Activated CD8-positive, alpha-beta T cell treated with anti-CD3 and anti-CD28 coated beads, Interleukin-2, amount 10 ng/mL, durations not matched to agents 7 days and 5 days (primary cell): ENCODE data around the gene LACC1. TPM values are rescaled to one million over a fixed set of nuclear protein-coding genes. Genes with fewer than 3 reads are reported as not detected.

Experiments
- ATAC-seq: fragments of 150-1000 bp; cut with Tn5 transposase; one replicate; pipeline ENCODE4 v1.10.0; 2021; ENCODE audit warnings: moderate library complexity
- CTCF ChIA-PET: fragments of 350-600 bp; sonication (Branson Sonifier 250); formaldehyde crosslinking; loops from one replicate; lab custom pipeline; 2021; ENCODE audit warnings: antibody characterized with exemption; lab: Charles Lee
- POLR2A ChIA-PET: fragments of 350-600 bp; sonication (Branson Sonifier 250); formaldehyde crosslinking; loops from one replicate; lab custom pipeline; 2021; ENCODE audit warnings: antibody characterized with exemption; lab: Charles Lee
- DNase-seq: peaks from one replicate; pipeline ENCODE4 v3.0.0-alpha.2; 2020
- H3K27ac Mint-ChIP-seq: one replicate; pipeline ENCODE4 v1.8.0; 2021; ENCODE audit warnings: mild to moderate bottlenecking, mixed read lengths
- H3K27me3 Mint-ChIP-seq: one replicate; pipeline ENCODE4 v1.8.0; 2021; ENCODE audit warnings: low read depth, mixed read lengths
- H3K36me3 Mint-ChIP-seq: one replicate; pipeline ENCODE4 v1.8.0; 2021; ENCODE audit warnings: low read depth, mixed read lengths
- H3K4me1 Mint-ChIP-seq: one replicate; pipeline ENCODE4 v1.8.0; 2021; ENCODE audit warnings: low read depth, mixed read lengths
- H3K4me3 Mint-ChIP-seq: one replicate; pipeline ENCODE4 v1.8.0; 2021; ENCODE audit warnings: mild to moderate bottlenecking, mixed read lengths
- H3K9me3 Mint-ChIP-seq: one replicate; pipeline ENCODE4 v1.8.0; 2022; ENCODE audit warnings: mixed read lengths; ENCODE audit not compliant: insufficient read depth
- total RNA-seq, 2 experiments: library from RNA; stranded (reverse); gene quantifications; one replicate each; pipeline ENCODE4 v1.2.3, GENCODE V29; 2021

LACC1 gene
- total RNA-seq, 2 experiments from 2014 or later, result 1.1 to 1.4 TPM

DNA sequence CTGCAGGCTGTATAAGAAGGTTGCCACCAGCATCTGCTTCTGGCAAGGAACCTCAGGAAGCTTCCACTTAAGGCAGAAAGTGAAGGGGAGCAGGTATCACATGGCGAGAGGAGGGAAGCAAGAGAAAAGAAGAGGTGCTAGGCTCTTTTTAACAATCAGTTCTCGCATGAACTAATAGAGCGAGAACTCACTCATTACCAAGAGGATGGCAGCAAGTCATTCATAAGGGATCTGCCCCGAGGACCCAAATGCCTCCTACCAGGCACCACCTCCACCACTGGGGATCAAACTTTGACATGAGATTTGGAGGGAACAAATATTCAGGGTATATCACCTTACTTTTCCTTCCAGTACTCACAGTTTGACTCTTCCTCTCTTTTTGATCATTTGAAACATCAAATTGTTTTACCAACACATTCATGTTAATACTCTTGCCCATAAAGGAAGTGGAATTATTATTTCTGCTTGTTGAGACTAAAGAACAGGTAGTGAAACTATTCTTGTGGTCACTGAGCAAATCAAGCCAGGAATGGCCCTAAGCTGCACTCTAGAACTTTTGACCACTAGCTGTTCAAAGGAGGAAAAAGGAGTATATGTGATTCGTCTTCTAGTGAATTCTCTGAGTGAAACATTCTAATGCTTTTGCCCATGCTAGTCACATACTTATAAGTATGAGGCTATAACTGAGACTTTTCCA is 45.0 kb downstream of the LACC1 start:
- DNase-seq (no peak), ATAC-seq (no peak)
- Mint-ChIP-seq H3K27me3 (peaks cover 10% of the 10 kb centered on the region), H3K27ac (no peak overlapping the region), H3K4me3 (no peak overlapping the region), H3K9me3 (no peaks in the 10 kb centered on the region), H3K36me3 (no peaks in the 10 kb centered on the region), H3K4me1 (no peaks in the 10 kb centered on the region)
- ChIA-PET POLR2A (interaction anchor here (0.6 kb wide), 1 partner anchor 627 kb away, joined by 4 read pairs; no protein-coding TSS in a partner anchor), CTCF (interaction anchor here (2.4 kb wide), 1 partner anchor 16 kb away, joined by 7 read pairs; no protein-coding TSS in a partner anchor)

DNA sequence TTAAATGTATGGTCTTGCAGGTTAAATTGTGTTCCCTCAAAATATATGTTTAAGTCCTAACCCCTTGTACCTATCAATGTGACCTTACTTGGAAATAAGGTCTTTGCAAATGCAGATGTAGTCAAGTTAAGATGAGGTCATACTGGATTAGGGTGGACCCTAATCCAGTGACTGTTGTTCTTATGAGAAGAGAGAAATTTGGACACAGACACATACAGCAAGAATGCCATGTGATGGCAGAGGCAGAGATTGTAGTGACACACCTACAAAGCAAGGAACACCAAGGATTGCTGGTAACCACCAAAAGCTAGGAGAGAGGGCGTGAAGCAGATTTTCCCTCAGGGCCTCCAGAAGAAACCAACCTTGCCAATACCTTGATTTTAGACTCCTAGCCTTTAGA is 50.2 kb downstream of the LACC1 start:
- no peaks in the 10 kb centered on the region for H3K9me3 Mint-ChIP-seq
- ATAC-seq (no peak), DNase-seq (no peak)
- POLR2A ChIA-PET, result no interaction called here
- no peaks in the 10 kb centered on the region for H3K36me3 Mint-ChIP-seq
- no peak overlapping the region for H3K4me3 Mint-ChIP-seq
- peaks cover 9% of the 10 kb centered on the region for H3K27me3 Mint-ChIP-seq
- CTCF ChIA-PET, result interaction anchor here (0.6 kb wide), 1 partner anchor 10 kb away, joined by 3 read pairs; no protein-coding TSS in a partner anchor
- no peak overlapping the region for H3K27ac Mint-ChIP-seq
- no peaks in the 10 kb centered on the region for H3K4me1 Mint-ChIP-seq

DNA sequence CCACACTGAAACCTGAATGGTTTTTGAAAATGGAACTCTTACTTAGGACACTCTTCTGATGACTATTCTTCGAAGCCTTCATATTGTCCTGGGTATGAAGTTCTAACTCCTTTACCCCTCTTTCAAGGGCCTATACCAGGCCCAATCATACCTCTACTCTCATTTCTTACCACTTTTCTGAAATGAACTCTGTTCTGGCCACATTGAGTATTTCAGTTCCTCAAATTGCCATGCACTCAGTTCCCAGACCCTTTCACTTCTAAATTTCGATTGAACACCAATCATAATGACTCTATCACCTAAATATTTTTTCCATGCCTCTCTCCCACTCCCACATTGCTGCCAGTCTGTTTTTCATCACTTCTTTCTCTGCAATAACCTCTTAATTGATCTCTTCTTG is 53.7 kb downstream of the LACC1 start:
- DNase-seq, result no peak
- POLR2A ChIA-PET, result no interaction called here

DNA sequence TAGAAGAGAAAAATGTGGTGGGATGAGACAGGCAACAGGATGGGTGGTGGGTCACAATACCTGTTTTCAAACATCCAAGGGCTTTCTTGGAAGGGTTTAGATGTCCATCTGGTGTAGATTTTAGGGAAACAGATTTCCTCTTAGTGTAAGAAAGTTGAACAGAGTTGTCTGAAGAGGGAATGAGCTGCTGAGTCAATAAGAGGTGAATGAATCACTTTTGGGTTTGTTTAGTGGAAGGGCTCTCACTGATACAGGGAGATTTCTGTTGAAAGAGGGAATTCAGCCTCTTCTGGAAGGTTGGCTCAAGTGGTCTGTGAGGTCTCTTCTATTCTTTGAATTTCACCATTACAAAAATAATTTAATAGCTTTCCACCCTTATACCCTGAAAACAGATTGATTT is 54.6 kb downstream of the LACC1 start:
- no peaks in the 10 kb centered on the region for H3K36me3 Mint-ChIP-seq
- no peaks in the 10 kb centered on the region for H3K9me3 Mint-ChIP-seq
- no peak overlapping the region for H3K4me3 Mint-ChIP-seq
- no peak for ATAC-seq
- H3K4me1 Mint-ChIP-seq, result no peaks in the 10 kb centered on the region
- DNase-seq, result no peak
- POLR2A ChIA-PET, result no interaction called here
- H3K27me3 Mint-ChIP-seq, result peaks cover 9% of the 10 kb centered on the region
- no peak overlapping the region for H3K27ac Mint-ChIP-seq
- CTCF ChIA-PET, result no interaction called here

More for the DNA sequence above, 53.7 kb downstream of the LACC1 start:
- Mint-ChIP-seq H3K27ac (no peak overlapping the region), H3K9me3 (no peaks in the 10 kb centered on the region), H3K36me3 (no peaks in the 10 kb centered on the region), H3K4me3 (no peak overlapping the region), H3K27me3 (peaks cover 9% of the 10 kb centered on the region), H3K4me1 (no peaks in the 10 kb centered on the region)
- CTCF ChIA-PET, result no interaction called here
- no peak for ATAC-seq

DNA sequence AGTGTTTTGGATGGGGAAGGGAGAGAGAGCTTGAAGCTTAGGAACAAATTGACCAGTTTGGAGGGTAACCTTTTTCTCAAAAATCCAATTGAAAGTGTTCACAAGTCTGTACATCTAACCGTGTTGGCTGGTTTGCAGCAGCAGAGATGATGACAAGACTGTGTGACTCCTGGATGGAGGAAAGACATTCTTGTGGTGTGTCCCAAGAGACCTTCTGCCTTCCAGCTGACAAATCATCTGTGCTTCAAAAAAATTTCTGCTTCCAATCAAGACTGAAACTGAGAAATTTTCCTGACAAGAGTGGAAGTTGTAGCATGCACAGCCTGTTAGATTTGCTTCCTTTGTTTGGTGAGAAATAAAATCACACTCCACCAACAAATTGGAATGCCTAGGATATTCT is 56.2 kb downstream of the LACC1 start:
- CTCF ChIA-PET, result no interaction called here
- Mint-ChIP-seq H3K27me3 (peaks cover 8% of the 10 kb centered on the region), H3K36me3 (no peaks in the 10 kb centered on the region), H3K4me3 (no peak overlapping the region), H3K4me1 (no peaks in the 10 kb centered on the region), H3K9me3 (no peaks in the 10 kb centered on the region), H3K27ac (no peak overlapping the region)
- POLR2A ChIA-PET, result no interaction called here
- DNase-seq (no peak), ATAC-seq (no peak)

DNA sequence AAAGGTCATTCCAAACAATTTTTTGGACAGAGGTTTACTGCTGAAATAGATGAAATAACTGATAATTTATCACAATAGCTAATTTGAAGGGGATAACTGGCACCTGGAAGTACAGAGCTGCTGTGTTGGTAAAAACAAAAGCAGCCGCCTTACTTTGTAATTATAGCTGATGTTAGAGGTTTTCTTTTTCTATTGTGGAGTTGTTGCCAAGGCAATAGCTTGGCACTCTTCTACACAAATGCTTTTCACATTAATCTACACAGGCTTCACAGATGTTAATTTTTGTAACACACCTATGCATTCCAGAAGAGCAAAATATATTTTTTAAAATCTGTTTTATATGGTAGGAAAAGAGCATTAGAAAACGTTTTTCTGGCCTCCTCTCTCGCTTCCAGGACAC is 56.9 kb downstream of the LACC1 start:
- ATAC-seq, result no peak
- no peaks in the 10 kb centered on the region for H3K4me1 Mint-ChIP-seq
- H3K4me3 Mint-ChIP-seq, result no peak overlapping the region
- POLR2A ChIA-PET, result no interaction called here
- peaks cover 8% of the 10 kb centered on the region for H3K27me3 Mint-ChIP-seq
- H3K27ac Mint-ChIP-seq, result no peak overlapping the region
- DNase-seq, result no peak
- no peaks in the 10 kb centered on the region for H3K36me3 Mint-ChIP-seq
- no peaks in the 10 kb centered on the region for H3K9me3 Mint-ChIP-seq
- CTCF ChIA-PET, result no interaction called here

DNA sequence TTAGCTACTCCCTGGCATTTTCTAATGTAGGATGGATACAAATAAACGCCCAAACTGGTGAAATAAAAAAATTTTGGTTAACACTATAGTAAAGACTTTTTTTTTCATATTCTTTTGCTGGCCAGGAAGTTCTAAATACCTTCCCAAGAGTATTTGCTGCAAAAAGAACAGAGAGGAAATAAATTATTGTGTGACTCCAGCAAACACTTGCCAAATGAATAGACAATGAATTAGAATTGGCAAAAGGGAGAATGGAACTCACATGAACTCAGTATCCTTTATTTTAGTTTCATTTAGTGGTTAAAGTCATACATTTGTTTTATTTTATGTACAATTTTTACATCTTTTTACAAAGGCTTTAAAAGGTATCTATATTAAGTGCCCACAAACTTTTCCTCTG is 58.1 kb downstream of the LACC1 start:
- ATAC-seq, result no peak
- H3K36me3 Mint-ChIP-seq, result no peaks in the 10 kb centered on the region
- CTCF ChIA-PET, result no interaction called here

DNA sequence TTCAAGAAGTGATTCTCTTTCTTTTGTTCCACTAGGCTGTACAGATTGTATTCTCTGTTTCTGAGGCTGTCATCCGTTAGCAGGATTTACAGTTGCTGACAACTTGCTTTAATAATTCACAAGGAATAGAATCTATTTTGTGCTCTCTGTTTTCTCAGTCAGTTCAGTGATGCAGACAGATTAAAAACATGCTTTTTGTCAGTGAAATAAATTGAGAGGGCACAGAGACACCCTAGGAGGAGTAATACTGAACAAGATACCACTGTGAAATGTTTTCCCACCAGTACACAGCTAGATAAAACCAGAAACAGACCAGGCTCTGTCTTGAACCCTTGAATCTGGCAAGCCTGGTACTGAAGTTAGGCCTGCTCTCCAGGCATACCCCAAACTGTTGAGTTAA is 58.7 kb downstream of the LACC1 start:
- no peaks in the 10 kb centered on the region for H3K9me3 Mint-ChIP-seq
- H3K27ac Mint-ChIP-seq, result no peak overlapping the region
- no peak overlapping the region for H3K4me3 Mint-ChIP-seq
- H3K27me3 Mint-ChIP-seq, result peaks cover 9% of the 10 kb centered on the region
- ChIA-PET CTCF (no interaction called here), POLR2A (no interaction called here)
- H3K4me1 Mint-ChIP-seq, result no peaks in the 10 kb centered on the region
- DNase-seq (no peak), ATAC-seq (no peak)
- H3K36me3 Mint-ChIP-seq, result no peaks in the 10 kb centered on the region

More for the DNA sequence above, 58.1 kb downstream of the LACC1 start:
- Mint-ChIP-seq H3K27ac (no peak overlapping the region), H3K27me3 (peaks cover 7% of the 10 kb centered on the region), H3K4me3 (no peak overlapping the region), H3K4me1 (no peaks in the 10 kb centered on the region), H3K9me3 (no peaks in the 10 kb centered on the region)
- no peak for DNase-seq
- POLR2A ChIA-PET, result no interaction called here

DNA sequence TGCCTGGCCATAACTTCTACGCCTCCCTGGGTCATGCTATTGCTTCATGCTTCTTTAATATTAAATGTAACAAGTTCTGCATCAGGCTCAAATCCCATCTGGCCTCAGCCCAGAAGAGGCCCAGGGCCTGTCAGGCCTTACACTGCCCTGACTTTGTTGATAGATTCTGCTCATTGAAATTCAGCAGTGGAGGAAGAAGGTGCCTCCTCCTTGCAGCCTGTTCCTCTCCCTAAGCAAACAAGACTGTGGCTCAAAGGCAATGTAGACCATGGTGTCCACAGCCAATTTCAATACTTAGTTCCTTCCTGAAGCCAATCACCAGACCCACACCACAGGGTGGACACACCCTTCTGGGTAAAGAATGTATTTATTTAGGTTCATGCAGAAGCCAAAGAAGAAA is 59.4 kb downstream of the LACC1 start:
- DNase-seq (no peak), ATAC-seq (no peak)
- no peaks in the 10 kb centered on the region for H3K4me1 Mint-ChIP-seq
- H3K4me3 Mint-ChIP-seq, result no peak overlapping the region
- ChIA-PET POLR2A (no interaction called here), CTCF (interaction anchor here (1.1 kb wide), 1 partner anchor 9 kb away, joined by 3 read pairs; no protein-coding TSS in a partner anchor)
- peaks cover 9% of the 10 kb centered on the region for H3K27me3 Mint-ChIP-seq
- H3K9me3 Mint-ChIP-seq, result no peaks in the 10 kb centered on the region
- no peaks in the 10 kb centered on the region for H3K36me3 Mint-ChIP-seq
- no peak overlapping the region for H3K27ac Mint-ChIP-seq

DNA sequence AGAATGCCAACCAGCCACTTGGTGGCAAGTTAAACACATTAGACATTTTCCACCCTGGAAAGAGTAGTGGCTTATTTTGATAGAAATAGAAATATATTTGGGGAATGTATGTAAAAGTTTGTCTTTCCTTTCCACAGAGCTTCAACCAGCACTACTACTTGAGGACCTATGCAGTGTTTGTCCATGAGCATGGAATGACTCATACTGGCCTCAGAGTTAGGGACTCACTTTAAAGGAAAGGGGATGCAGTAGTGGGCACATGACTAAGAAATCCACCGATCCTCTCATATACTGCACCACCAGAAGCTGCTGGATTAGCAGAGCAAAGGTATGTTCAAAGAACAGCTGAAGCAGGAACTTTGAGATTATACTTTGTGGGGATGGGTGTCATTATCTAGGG is 62.6 kb downstream of the LACC1 start:
- DNase-seq (no peak), ATAC-seq (no peak)
- CTCF ChIA-PET, result no interaction called here
- peaks cover 13% of the 10 kb centered on the region for H3K27me3 Mint-ChIP-seq
- H3K9me3 Mint-ChIP-seq, result no peaks in the 10 kb centered on the region
- H3K4me3 Mint-ChIP-seq, result no peak overlapping the region
- no peak overlapping the region for H3K27ac Mint-ChIP-seq
- no peaks in the 10 kb centered on the region for H3K36me3 Mint-ChIP-seq
- no peaks in the 10 kb centered on the region for H3K4me1 Mint-ChIP-seq
- POLR2A ChIA-PET, result interaction anchor here (0.9 kb wide), 1 partner anchor 20 kb away, joined by 3 read pairs; no protein-coding TSS in a partner anchor
